ENCODE results near the gene UBXN11.

UBXN11 gene

GRCh38 chr1:26284597-26285347 is 21.7 kb downstream of the UBXN11 start:
- DNase-seq = peak; percentile 76

GRCh38 chr1:26283871-26284596 is 22.4 kb downstream of the UBXN11 start:
- no peak for DNase-seq

GRCh38 chr1:26283279-26283853 is 23.1 kb downstream of the UBXN11 start:
- no peak for DNase-seq

GRCh38 chr1:26282401-26282918 is 24.0 kb downstream of the UBXN11 start:
- no peak for DNase-seq

GRCh38 chr1:26281971-26282370 is 24.5 kb downstream of the UBXN11 start:
- DNase-seq = no peak

GRCh38 chr1:26281091-26281958 is 25.1 kb downstream of the UBXN11 start:
- no peak for DNase-seq

- no peak for DNase-seq
Measured at GRCh38 chr1:26280333-26281042, 25.9 kb downstream of the UBXN11 start.

GRCh38 chr1:26279456-26280332 is 26.7 kb downstream of the UBXN11 start, which contains the start of gene SH3BGRL3:
Gene SH3BGRL3, plus strand, starts transcription at chr1:26280086. Its CDS starts 70 bp downstream, at chr1:26280156.
- DNase-seq = peak; percentile 72

GRCh38 chr1:26278724-26279455 is 27.5 kb downstream of the UBXN11 start:
- DNase-seq = no peak

GRCh38 chr1:26278303-26278702 is 28.1 kb downstream of the UBXN11 start:
- no peak for DNase-seq

GRCh38 chr1:26277719-26278118 is 28.7 kb downstream of the UBXN11 start:
- DNase-seq = no peak

- no peak for DNase-seq
Measured at GRCh38 chr1:26277261-26277661, 29.2 kb downstream of the UBXN11 start.

GRCh38 chr1:26276432-26276838 is 30.0 kb downstream of the UBXN11 start:
- DNase-seq = no peak

GRCh38 chr1:26275580-26276431 is 30.6 kb downstream of the UBXN11 start:
- DNase-seq = peak; percentile 72

GRCh38 chr1:26274801-26275425 is 31.5 kb downstream of the UBXN11 start:
- no peak for DNase-seq

GRCh38 chr1:26269198-26269550 is 37.3 kb downstream of the UBXN11 start:
- DNase-seq = no peak

- DNase-seq = no peak
Measured at GRCh38 chr1:26268290-26269197, 37.9 kb downstream of the UBXN11 start.

GRCh38 chr1:26265405-26265804 is 41.0 kb downstream of the UBXN11 start:
- DNase-seq = no peak
